Fibroblast of lung (primary cell): Measurements from ENCODE around the gene NINL.

Source experiments
- CTCF ChIP-seq, 2 donors: IDR thresholded peaks in 1 of 2; conservative IDR thresholded peaks in 1 of 2; 1 replicate in 1 of 2; 2 replicates in 1 of 2; pipeline ENCODE4 v1.5.1; 2011 to 2012; ENCODE audit warnings: low read length in 2 of 2, control low read depth in 1 of 2, inconsistent platforms in 1 of 2, low read depth in 1 of 2, mild to moderate bottlenecking in 1 of 2
- EZH2 ChIP-seq: IDR thresholded peaks from 2 replicates; pipeline ENCODE4 v1.5.1; 2012; ENCODE audit warnings: low read length, control low read depth, mild to moderate bottlenecking; ENCODE audit errors: missing control alignments

- TF ChIP-seq CTCF (conservative IDR thresholded peaks at IDR 0.05 in 1 of 2, IDR thresholded peaks at IDR 0.05 in 1 of 2; ENCODE audit: low read depth in 1 of 2, low read length in 2 of 2) (no peak), EZH2 (no peak)
Measured at GRCh38 chr20:25512709-25513108, 72.6 kb downstream of the NINL start.
